Measurements from ENCODE around the gene SCD5.

The SCD5 gene

DNA sequence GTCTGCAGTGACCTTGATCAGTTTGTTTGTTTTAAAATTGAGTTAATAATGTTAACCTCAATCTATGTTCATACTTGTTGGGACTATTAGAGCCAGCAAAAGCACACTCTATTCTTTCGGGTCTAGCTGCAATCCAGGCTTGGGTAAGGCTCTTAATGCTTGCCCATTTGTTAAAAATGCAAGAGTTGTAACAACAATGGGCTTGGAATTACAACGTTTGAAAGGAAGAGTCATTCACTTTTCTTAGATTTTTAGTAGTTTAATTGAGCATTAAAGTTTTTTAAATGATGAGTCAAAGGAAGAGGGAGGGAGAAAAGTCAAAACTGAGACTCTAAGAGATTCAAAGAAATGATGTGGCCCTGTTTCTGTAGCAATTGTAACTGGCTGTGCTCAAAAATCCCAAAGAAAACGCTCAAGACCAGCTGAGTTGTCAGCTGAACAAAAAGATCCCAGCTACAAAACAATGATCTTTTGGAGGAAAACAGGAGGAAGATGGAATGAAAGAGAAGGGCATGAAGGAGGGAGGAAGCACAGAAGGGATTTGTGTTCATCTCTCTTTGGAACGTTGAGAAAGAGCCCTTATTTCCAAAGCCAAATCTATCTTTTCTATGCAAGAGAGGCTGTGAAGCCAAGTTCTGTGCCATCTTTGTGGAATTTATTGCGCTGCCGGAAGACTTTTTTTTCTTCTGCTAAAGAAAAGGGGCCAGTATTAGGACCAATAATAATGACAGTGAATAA, 5.5 kb downstream of the SCD5 start:
- DNase-seq = no peak

DNA sequence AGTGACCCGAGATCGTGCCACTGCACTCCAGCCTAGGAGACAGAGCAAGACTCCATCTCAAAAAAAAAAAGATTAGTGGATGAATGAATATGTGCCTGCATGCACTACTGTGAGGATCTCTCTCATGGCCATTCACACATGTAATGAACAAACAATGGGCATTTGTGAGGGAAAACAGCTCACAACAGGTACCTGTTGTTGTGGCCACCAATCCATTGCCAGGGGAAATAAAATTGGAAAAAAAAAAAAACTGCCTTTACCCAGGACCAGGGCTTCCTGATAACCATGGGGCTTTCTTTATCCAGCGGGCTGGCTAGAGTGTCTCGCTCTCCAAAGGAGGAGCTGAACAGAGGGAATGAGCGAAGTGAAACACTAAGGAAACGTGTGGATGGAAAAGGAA, 7.4 kb downstream of the SCD5 start:
- DNase-seq = no peak

DNA sequence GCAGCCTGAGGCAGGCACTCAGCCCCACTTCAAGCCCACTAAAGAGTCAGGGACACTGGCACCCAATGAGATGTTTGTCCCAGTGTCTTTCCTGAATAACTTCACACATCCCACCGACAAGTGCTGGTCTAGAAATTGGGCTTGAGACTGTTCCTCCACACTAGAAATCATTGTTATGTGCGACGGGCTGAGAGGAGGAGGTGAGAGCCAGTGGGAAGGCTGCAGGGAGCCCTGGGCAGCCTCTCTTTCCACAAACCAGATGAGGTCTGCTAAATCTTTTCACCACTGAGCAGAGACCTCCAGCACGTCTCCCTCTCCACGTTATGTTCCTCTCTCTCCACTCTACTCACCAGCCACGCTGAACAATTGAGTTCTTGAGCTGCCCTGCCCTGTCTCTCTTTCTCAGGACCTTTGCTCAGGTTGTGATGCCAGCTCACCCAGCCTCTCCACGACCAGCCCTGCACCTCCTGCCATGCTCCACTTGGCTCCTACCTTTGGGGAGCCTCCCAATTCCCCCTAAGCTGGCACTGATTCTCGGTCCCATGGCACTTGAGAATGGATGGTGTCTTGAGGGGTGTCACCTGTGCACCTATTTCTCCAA, 8.4 kb downstream of the SCD5 start:
- DNase-seq = no peak

DNA sequence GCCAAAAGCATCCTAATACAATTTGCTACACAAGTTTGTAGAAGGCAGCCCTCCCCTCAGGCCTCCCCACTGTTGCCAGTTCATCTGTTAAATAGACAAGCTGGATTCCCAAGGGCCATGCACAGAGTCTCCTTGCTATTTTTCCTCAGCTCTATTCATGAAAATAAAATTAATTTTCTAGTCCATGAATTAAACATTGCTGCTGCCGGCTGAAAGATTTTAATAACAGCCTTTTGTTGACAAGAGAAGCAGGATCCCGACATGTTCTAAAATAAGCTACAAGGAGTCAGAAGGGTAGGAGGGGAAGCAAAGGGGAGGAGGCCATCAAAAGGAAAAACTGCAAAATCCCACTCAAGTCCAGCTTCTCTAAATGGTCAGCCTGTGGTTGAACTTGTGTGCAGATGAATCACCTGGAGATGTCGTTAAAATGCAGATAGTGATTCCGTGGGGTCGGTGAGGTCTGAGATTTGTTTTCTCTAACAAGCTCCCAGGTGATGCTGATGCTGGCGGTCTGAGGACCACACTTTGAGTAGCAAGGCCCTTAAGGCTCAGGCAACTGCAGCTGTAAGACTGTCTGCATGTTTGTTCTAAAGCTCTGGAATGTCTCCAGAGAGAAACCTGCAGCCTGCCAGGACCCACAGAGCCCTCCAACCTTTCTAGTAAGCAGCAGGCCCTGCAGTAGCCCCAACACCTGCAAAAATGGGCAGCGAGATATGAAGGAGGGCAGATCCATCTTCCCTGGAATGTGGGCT, 9.4 kb downstream of the SCD5 start:
- no peak for DNase-seq

DNA sequence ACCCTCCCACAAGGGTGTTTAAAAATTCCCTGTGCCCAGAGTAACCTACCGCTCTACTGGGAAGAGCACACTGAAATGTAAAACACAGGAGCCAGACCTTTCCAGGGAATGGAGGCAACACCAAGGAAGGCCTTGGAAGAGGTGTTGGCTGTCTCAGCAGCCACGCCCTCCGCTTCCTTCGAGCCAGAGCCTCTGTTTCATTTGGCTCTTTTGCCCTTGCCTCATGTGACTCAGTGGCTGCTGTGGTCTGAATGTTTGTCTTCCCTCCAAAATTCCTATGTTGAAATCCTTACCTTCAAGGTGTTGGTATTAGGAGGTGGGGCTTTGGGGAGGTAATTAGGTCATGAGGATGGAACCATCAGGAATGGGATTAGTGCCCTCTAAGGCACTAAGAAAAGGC, 11.3 kb downstream of the SCD5 start:
- no peak for DNase-seq

DNA sequence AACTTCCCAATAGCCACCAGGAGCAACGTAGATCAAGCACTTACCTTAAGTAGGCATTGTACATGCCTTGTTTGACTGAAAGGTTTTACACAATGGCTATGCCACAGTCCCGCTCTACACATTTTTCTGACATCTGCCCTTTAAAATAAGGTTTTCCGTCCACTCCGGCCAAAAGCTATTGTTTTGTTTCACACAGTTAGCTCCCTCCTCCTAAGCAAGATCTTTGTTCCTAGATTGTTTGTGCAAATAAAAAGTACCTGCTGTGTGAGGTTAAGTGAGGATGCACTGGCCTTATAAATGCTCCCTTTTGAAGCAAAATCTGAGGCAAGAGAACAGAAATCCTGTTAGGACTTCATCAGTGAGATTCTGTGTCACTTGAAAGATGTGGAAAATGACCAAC, 11.8 kb downstream of the SCD5 start:
- DNase-seq = no peak

DNA sequence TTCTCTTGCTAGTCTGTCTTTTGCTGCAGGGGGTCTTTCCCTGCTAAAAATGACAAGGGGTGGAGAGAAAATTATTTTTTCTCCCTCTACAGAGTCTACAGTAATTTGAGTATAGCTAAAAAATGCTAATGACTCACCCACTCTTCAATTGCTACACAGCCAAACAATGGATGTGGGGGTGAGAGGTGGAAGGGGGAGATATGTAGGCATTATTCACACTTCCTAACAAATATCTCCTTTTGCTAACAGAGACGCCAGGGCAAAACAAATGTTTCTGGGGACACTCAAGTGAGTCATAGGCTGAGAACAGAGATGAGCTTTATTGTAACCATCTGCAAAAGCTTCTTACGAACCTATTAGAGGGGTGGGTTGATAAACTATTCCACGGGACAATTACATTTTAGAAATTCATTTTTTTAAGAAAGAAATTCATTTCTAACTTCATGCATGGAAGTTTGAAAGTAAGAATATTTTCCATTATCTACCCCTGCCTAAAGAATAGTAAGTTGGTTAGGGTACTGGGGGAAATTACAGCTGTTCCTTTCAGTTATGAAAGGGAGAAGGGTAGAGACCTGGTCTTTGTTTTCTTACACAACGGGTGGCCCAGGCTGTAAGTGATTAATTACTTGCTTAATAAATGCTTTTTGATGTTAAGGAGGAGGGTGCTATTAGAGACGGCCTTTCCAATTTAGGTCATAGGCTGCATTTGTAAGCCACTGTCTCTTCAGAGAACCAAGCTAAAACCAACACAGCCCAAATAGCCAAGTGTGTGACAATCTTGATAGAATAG, 12.8 kb downstream of the SCD5 start:
- DNase-seq = no peak

DNA sequence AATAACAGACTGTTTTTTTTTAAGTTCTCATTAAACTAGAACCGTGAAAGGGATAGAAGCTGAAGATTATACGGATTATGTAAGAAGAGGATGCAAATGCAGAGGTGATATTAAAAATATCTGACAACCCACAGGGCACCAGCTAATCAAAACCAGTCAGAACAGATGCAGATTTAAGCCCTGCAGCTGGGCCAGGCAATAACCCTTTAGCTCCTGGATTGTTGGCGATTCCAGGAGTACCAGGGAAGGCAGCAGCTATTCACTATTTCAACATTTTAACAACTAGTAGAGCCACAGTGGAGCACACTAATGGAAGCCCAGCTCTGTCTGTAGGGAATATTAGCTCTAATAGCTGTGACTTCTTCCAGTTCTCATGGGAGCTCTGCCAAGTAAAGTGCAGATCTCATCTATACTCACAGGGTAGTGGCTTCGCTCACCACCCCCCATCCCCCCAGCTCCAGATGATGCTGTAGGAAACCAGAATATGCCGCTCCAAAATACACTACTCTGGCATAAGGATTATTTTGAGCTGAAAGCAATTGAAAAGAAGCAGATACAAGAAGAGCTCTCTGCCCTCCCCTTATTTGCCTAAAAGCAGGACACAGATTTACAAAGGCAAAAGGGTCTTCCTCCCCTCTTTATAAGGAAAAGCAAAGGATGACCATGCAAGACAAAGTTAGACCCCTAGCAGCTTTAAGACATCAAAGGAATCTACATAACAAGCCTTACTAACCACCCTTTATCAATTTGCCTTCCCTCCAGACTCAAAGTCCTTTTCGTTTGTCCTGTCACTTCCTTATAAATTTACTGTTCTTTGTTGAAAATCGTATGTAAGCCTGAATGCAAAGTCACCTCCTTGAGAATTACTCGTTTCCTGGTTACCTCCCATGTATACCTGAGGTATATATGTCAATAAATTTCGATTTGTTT, 13.7 kb downstream of the SCD5 start:
- DNase-seq = no peak

DNA sequence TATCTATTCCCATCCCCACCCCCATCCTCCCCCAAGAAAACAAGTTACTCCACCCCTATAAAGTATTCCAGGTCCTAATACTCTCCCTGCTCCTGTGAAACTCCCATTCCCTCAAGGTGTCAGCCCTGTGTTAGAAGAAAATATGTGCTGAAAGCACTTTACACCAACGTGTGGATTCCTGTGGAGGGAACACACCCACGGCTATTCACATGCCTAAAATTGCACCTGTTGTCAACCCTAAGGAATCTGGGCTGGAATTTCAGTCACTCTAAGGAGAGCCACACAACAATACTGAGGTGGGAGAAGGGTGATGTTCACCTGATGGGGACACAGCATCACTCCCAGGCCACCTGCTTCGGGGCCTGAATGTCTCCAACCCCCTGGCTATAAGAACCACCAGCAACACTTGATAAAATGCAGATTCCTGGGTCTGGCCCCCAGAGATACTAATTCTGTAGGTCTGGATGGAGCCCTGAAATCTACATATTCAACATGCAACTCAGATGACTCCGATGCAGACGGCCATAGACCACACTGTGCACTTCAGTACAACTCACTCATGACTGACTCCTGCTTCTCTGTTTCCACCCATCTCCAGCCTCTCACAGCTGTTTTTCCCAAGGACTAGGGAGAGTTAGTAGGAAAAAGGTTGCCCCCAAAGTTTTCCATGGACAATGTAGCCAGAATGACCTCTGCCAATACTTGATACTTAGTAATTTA, 15.8 kb downstream of the SCD5 start:
- DNase-seq = no peak

DNA sequence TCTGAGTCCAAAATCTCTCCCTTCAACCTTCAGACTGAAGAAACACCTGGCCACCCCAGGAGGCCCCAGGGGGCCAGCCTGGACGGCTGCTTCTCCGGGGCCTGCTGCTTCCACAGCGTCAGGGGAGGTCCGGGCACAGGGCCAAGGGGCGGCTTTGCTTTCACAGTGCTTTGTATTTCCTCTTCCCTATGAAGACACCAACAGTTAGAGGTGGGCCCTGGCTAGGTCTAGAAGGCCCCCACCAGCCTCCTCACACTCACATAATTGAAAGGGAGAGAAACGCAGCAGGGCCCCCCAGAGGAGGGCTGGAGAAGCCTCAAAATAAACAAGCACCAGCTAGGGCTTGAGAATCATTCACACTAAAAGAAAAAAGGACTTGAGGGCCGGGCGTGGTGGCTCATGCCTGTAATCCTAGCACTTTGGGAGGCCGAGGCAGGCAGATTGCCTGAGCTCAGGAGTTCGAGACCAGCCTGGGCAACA, 17.8 kb downstream of the SCD5 start:
- no peak for DNase-seq

DNA sequence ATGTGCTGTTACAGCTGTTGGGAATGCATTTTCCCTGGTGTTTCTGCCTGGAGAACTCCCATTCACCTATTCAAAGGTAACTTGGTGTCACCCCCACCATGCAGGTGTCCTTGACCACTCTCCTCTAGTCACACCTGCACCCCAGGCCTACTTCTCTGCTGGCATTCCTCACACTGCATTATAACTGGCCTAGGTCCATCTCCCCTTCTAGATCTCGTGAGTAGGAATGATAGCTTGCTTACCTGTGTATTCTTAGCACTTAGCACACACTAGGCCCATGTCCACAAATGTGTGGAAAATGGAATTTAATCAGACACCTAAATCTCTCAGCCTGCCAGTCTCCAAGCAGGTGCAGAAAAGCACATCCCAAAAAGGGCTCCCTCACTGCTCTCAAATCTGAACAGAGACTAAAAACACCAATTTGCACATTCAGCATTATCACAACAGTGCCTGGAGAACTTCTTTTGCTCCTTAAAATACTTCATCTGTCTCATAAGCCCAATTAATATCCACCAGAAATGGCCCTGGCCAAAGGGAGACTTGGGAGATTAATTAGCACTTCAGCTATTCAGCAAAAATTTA, 18.3 kb downstream of the SCD5 start:
- DNase-seq = no peak

DNA sequence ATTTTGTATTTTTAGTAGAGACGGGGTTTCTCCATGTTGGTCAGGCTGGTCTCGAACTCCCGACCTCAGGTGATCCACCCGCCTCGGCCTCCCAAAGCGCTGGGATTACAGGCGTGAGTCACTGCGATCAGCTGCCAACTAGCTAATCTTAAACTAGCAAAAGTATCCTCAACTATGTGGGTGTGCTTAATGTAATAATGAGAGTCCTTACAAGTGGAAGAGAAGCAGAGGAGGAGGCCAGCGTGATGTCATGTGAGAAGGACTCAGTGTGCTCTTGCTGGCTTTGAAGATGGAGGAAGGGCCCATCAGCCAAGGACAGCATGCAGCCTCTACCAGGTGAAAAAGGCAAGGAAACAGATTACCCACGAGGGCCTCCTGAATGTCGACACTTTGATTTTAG, 19.6 kb downstream of the SCD5 start:
- DNase-seq = no peak

DNA sequence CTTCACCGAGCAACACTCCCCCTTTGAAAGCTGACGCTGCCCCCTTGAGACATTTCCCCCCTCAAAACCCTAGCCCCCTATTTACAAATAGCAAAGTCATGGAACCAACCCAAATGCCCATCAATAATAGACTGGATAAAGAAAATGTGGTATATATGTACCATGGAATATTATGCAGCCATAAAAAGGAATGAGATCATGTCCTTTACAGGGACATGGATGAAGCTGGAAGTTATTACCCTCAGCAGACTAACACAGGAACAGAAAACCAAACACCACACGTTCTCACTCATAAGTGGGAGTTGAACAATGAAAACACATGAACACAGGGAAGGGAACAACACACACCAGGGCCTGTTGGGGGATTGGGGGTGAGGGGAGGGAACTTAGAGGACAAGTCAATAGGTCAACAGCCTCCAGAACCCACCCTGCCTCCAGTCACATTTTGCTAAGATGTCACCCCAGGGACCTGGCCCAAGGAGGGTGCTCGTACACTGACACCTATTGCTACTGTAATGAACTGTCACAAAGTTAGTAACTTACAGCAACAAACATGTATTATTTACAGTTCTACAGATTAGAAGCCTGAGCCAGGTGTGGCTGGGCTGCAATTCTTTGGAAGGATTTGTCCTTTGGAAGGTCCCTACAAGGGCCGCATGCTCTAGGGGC, 20.6 kb downstream of the SCD5 start:
- no peak for DNase-seq

DNA sequence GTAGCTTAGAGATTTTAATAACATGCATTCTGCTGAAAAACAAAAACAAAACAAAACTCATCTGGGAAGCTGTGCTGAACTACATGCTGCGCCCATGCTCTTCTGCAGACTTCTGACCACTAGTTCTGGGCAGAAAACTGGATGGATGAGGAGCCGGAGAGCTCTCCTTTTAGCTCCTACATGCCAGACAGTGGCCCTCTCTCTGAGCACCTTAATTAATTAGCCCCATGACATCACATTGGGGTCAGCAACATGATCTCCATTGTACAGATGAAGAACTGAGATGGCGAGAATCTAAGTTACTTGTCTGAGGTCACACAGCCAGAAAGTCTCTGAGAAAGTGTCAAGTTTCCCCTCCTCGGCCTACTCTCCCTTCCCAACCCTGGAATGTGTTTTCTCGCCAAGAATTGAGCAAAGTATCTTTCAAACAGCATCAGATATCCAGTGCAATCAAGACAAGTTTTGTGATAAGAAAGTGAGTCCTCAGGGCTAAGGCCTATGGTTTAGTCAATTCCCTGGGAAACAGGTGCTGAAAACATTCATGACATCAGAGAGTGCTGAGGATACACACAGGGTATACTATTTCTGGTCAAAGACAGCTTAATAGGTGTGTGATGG, 21.6 kb downstream of the SCD5 start:
- no peak for DNase-seq

DNA sequence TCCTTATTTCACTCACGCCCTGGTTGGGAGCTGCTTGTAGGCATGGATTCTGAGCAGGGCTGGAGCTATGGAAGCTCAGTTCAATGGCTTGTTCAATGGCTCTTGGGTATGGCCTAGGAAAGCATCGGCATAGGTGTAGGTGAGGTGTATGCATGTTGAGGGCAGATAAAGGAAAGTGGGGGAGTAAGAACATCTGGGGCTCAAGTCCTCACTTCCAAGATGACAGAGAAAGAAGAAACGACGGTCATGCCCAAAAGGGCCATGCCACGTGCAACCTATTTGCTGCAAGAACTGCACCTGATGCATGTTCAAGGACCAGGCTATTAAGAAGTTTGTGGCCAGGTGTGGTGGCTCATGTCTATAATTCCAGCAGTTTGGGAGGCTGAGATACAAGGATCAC, 23.4 kb downstream of the SCD5 start:
- DNase-seq = no peak

DNA sequence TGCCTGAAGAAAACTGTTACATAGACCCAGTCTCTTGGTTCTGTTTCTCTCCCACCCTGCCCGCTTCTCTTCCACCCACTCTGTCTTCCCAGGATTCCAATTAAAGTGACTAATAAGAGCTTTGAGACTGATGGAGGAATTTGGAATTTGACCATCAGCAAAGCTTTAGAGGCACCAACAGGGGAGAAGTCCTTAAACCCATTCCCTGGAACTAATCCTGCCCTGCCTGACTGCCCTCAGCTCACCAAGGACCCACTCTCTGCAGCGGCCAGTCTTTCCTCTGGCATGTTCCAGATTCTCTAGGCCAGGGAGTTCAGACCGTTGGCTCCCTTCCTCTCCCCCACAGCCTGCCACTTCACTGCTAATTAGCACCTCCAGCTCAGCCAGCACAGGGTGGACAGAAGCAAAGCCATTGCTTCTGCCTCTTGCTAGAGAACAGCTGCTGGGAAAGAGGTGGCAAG, 23.9 kb downstream of the SCD5 start:
- DNase-seq = no peak

DNA sequence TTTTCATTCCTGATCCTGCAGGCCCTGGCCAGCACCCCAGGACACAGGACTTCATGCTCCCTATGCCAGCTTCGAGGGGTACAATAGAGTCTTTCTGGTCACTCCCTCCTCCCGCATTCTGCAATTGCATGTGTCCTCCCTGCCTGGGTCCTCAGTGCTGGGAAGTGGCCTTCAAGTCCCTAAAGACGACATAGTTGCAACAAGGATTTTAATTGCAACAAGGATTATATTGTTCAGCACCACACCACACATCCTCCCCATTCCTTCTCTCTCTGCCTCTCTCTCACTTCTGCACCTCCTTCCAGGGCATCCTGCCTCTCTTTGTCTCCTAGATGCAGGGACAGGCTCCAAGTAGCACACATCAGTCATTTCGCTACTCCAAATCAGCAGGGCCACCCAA, 25.5 kb downstream of the SCD5 start:
- no peak for DNase-seq

DNA sequence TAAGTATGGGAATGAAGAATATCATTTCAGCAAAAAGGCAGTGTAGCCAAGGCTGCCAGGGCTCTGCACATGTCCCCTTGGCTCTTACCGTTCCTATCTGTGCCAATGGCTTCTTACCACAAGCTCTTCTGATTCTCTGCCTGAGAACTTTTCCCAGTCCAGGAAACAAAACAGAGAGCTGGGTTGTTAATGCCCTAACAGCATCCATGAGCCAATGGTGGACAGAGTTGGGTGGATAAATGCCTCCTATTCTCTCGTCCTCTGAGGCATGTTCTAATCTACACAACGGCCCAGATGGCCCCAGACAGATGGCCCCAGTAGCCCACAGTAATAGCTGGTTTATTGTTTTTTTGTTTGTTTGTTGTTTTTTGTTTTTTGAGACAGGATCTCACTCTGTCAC, 28.0 kb downstream of the SCD5 start:
- no peak for DNase-seq

DNA sequence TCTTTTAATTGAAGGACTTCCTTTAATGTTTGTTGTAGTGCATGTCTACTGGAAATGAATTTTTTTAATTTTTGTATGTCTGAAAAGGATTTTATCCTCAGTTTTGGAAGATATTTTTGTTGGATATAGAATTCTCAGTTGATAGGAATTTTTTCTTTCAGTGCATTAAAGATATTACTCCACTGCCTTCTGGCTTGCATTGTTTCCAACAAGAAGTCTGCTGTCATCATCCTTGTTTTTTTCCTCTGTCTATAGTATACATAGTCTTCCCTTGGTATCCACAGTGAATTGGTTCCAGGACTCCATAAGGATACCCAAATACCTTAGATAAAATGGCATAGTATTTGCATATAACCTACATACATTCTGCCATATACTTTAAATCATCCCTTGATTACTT, 33.5 kb downstream of the SCD5 start:
- DNase-seq = no peak

DNA sequence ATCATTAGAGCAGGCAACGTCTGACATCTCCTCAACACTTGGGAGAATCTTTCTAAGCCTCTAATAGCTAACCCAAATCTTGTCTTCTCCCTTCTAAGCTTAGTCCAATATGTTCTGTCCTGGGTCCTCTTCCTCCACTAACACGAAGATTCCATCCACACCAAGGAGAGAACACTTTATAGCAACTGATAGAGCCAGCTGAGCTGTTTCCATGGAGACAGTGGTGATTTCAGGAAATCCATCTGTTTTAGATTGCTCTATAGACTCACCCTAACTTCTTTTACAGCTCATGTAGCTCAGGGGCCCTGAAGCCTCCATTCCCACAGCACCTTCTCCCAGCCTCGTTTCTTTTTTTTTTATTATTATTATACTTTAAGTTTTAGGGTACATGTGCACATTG, 37.4 kb downstream of the SCD5 start:
- no peak for DNase-seq
